ELF-1 (cell line): Measurements from ENCODE around the gene KIF6.
"Not testable (repeated sequence)": the region's sequence is repeated elsewhere in the genome, so short reads cannot be mapped to it uniquely, and the experiment has no call there.

Experiments used
- DNase-seq: peaks from one replicate; pipeline ENCODE4 v3.0.0-alpha.2; 2016; ENCODE audit warnings: low read depth, low spot score

Gene KIF6

DNA sequence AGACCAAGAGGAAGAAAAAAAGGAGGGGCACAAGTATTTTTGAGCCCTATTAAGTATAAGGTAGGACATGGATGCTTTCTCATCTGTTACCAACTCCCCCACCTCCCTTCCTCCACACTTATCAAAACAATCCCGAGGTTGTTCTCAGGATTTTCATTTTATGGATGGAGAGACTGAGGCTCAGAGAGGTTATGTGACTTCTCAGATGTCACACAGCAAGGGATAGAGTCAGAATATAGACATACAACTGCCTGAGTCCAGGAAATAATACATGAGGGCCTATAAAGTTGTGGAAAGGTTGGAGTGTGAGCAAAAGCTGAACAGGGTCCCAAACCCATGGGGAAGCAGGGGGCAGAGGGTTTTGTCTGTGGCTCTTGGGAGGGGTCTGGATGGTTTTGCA lies 430.3 kb downstream of the KIF6 start:
- DNase-seq = no peak

DNA sequence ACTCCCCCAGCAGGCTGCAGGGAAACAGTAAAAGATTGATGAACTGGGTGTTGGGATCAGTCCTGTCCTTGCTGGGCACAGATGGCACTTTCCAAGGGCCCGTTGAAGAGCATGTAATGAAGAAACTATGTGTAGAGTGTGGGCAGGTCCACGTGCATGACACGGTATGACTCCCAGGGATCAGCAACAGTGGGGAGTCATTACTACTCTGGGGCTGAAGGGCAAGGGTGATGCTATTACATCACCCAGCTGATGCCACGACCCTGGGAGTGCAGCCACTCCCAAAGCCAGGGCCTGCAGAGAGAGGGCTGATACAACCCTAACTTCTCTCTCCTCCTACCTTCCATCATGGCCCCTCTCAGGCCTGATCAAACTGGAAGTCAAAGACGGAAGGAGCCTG lies 431.1 kb downstream of the KIF6 start:
- no peak for DNase-seq

- no peak for DNase-seq
Measured at GRCh38 chr6:39292637-39293036, 432.6 kb downstream of the KIF6 start.

DNA sequence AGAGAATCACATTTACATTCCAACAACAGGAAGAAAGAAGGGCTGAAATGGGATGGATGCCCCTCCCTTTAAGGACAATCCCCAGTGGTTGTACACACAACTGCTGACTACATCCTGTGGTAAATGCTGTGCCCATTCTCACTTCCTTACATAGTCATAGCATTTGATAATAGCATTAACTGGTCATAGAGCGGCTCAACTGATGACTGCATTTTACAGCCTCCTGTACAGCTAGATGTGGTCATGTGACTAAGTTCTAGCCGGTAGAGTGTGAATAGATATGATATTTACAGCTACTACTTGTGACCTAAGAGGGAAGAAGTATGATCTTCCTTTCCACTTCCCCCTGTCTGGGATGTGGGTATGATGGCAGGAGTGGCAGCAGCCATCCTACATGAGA lies 435.7 kb downstream of the KIF6 start:
- DNase-seq = no peak

DNA sequence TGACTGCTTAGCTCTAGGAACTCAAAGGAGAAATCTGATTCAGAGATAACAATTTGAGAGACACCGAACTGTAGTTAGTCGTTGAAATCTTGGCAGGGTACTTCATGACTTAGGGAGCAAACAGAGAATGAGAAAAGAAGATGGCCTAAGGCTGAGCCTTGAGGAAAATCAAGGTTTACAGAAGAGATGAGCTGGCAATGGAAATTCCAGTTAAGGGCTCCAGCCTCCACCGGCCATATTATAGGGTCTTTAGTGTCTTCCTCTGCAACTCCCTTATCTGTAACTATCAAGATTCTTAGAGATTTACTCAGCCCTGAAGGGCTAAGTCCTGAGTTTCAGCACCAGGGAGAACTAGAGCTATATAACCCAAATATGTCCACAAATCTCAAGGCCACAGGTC lies 437.6 kb downstream of the KIF6 start:
- no peak for DNase-seq

DNA sequence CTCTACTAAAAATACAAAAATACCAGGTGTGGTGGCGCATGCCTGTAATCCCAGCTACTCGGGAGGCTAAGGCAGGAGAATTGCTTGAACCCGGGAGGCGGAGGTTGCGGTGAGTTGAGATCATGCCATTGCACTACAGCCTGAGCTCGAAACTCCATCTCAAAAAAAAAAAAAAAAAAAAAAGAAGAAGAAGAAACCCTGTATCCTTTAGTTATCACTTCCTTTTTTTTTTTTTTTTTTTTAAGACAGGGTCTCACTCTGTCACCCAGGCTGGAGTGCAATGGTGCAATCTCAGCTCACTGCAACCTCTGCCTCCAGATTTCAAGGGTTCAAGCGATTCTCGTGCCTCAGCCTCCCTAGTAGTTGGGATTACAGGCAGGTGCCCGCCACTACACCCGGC lies 438.6 kb downstream of the KIF6 start:
- DNase-seq = not testable (repeated sequence)

- DNase-seq = no peak
Measured at GRCh38 chr6:39282774-39283173, 442.4 kb downstream of the KIF6 start.

DNA sequence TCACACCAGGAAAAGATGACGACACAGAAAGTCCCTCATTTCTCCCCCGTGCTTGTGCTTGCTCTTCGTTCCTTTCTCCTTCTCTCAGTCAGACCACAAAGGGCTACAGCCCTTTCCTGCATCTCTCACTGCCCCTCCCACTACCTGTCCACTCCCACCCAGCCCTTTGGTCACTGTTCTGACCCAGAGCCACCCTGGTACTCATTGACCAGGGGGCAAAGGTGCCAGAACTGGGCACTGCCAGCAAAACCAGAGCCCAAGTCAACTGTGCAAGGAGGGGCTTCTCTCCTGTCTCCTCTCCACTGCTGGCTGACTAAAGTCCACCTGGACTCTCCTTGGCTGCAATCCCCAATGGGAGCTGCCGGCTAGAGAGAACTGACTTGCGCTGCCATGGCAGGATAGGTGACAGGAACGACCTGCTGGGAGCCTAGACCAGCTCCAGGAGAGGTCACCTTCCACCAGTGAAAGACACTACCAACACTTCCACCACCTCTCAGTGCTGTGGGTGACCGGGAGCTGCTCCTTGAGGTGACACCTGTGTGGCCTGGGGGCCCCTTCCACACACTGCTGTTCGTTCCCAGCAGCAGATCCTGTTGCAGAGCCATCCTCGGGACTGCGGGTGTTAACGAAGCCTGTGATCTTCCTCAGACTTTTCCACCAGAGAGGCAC lies 443.8 kb downstream of the KIF6 start:
- DNase-seq = no peak

DNA sequence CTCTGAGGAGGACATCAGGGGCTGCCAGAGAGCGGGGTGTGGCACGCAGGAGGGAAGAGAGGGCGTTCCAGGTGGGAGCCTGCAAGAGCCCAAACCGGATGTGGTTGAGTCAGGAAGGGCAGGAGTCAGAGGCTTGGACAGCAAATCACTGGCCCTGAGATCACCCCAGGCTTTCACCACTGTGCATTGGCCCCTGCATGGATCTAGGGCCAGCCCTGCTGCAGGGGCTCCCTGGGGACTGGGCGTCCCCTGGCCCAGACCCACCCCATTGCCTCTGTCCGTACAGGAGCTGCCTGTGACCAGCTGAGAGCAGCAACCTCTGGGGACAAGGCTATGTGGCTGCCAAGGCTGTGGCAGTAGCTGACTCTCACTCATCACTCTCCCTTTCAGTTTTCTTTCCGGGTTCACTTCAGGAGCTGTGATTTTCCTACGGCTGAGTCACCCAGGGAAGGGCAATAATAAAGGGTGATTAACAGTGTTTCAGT lies 444.9 kb downstream of the KIF6 start:
- no peak for DNase-seq
